A673 (cell line): ENCODE data around the gene COL19A1. TPM values are rescaled to one million over a fixed set of nuclear protein-coding genes. Genes with fewer than 3 reads are reported as not detected.
"Not testable (repeated sequence)": the region's sequence is repeated elsewhere in the genome, so short reads cannot be mapped to it uniquely, and the experiment has no call there.

Source experiments
- BruUV-seq: library from RNA; stranded (reverse); fragments of 400-500 nt; replicated peaks from 2 replicates; lab custom pipeline; 2021; lab: Mats Ljungman, UMichigan
- CTCF ChIA-PET: fragments of 300-600 bp; sonication (Branson Sonifier 250); formaldehyde crosslinking; loops from one replicate; lab custom pipeline; 2022; ENCODE audit warnings: antibody characterized with exemption; lab: Charles Lee
- POLR2A ChIA-PET: fragments of 300-600 bp; sonication (Branson Sonifier 250); formaldehyde crosslinking; loops from one replicate; lab custom pipeline; 2022; ENCODE audit warnings: antibody characterized with exemption; ENCODE audit not compliant: low non-redundant PET; lab: Charles Lee
- DNase-seq: peaks from one replicate; pipeline ENCODE4 v3.0.0-alpha.2; 2015; ENCODE audit warnings: low spot score
- H3K27ac ChIP-seq: fragments of 200-600 bp; sonication (generic); 2 replicates; pipeline ENCODE4 v1.5.1; 2016; ENCODE audit warnings: mixed run types, low read depth, mild to moderate bottlenecking, mixed read lengths, antibody characterized with exemption, low read length; ENCODE audit not compliant: poor library complexity, severe bottlenecking
- H3K27me3 ChIP-seq: fragments of 200-600 bp; sonication (generic); replicated peaks from 2 replicates; pipeline ENCODE4 v1.6.1; 2017; ENCODE audit warnings: mixed run types, low read depth, mild to moderate bottlenecking, mixed read lengths, antibody characterized with exemption, low read length; ENCODE audit not compliant: insufficient read depth, poor library complexity
- H3K36me3 ChIP-seq: fragments of 200-600 bp; sonication (generic); 2 replicates; pipeline ENCODE4 v1.6.1; 2016; ENCODE audit warnings: mixed run types, mild to moderate bottlenecking, mixed read lengths, antibody characterized with exemption, low read length; ENCODE audit not compliant: insufficient read depth, poor library complexity, severe bottlenecking
- H3K4me1 ChIP-seq: fragments of 200-600 bp; sonication (generic); 2 replicates; pipeline ENCODE4 v1.6.1; 2017; ENCODE audit warnings: mixed run types, mild to moderate bottlenecking, mixed read lengths, antibody characterized with exemption, low read length; ENCODE audit not compliant: insufficient read depth, poor library complexity, severe bottlenecking
- H3K4me3 ChIP-seq: fragments of 200-600 bp; sonication (generic); 2 replicates; pipeline ENCODE4 v1.5.1; 2016; ENCODE audit warnings: low read depth, mixed run types, mild to moderate bottlenecking, mixed read lengths, low read length; ENCODE audit not compliant: poor library complexity, severe bottlenecking
- H3K9me3 ChIP-seq: fragments of 200-600 bp; sonication (generic); 2 replicates; pipeline ENCODE4 v1.6.1; 2016; ENCODE audit warnings: mixed run types, low read depth, mild to moderate bottlenecking, mixed read lengths, antibody characterized with exemption, low read length; ENCODE audit not compliant: poor library complexity, severe bottlenecking
- CTCF ChIP-seq: fragments of 300-800, 200-600 bp; sonication (generic); conservative IDR thresholded peaks from 2 replicates; pipeline ENCODE4 v1.5.1; 2017; ENCODE audit warnings: low read depth, mild to moderate bottlenecking, antibody characterized with exemption, low read length, moderate library complexity, mixed read lengths
- EZH2 ChIP-seq: fragments of 200-600 bp; sonication (generic); IDR thresholded peaks from 2 replicates; pipeline ENCODE4 v1.6.1; 2017; ENCODE audit warnings: borderline replicate concordance, low read depth, mild to moderate bottlenecking, mixed read lengths, antibody characterized with exemption, low read length; ENCODE audit not compliant: poor library complexity, severe bottlenecking
- intact Hi-C: fragments of 100-400 bp; cut with micrococcal nuclease; formaldehyde crosslinking; loops from one replicate; pipeline ENCODE4 v1.10.0; 2022; ENCODE audit not compliant: unreplicated experiment
- total RNA-seq: library from RNA; stranded (reverse); gene quantifications from 2 replicates; pipeline ENCODE4 v1.2.3, GENCODE V29; 2021

Gene COL19A1
- total RNA-seq, 1 experiment from 2014 or later: 0.37 TPM

GRCh38 chr6:69994251-69994650, 127.9 kb downstream of the COL19A1 start:
- intact Hi-C loops: no loop called here
- DNase-seq: no peak
- CTCF ChIA-PET: no interaction called here
- Histone ChIP-seq H3K36me3 (no peaks in the 10 kb centered on the region), H3K4me3 (no peak overlapping the region), H3K4me1 (no peaks in the 10 kb centered on the region), H3K27me3 (no peaks in the 10 kb centered on the region), H3K27ac (no peak overlapping the region), H3K9me3 (no peaks in the 10 kb centered on the region)
- no peak for TF ChIP-seq EZH2
- POLR2A ChIA-PET: no interaction called here
- no TSS peak for BruUV-seq

- POLR2A ChIA-PET: no interaction called here
- no peaks in the 10 kb centered on the region for H3K4me1 ChIP-seq
- TF ChIP-seq CTCF: no peak
- TF ChIP-seq EZH2: no peak
- CTCF ChIA-PET: no interaction called here
- DNase-seq: no peak
- H3K4me3 ChIP-seq: no peak overlapping the region
- H3K36me3 ChIP-seq: no peaks in the 10 kb centered on the region
- H3K27ac ChIP-seq: no peak overlapping the region
- BruUV-seq: no TSS peak
- no peaks in the 10 kb centered on the region for H3K27me3 ChIP-seq
- intact Hi-C loops: no loop called here
- peaks cover 10% of the 10 kb centered on the region for H3K9me3 ChIP-seq
These were observed 141.8 kb downstream of the COL19A1 start for GRCh38 chr6:70008189-70008588.

GRCh38 chr6:70010339-70010738, 144.0 kb downstream of the COL19A1 start:
- H3K4me3 ChIP-seq, H3K4me1 ChIP-seq, intact Hi-C loops, H3K36me3 ChIP-seq, H3K27ac ChIP-seq, H3K9me3 ChIP-seq, H3K27me3 ChIP-seq, POLR2A ChIA-PET, DNase-seq, CTCF ChIA-PET, BruUV-seq: not testable (repeated sequence)

- H3K4me1 ChIP-seq, POLR2A ChIA-PET, DNase-seq, CTCF ChIA-PET, H3K36me3 ChIP-seq, H3K27ac ChIP-seq, intact Hi-C loops, H3K27me3 ChIP-seq, H3K9me3 ChIP-seq, BruUV-seq, H3K4me3 ChIP-seq: not testable (repeated sequence)
These were observed 156.8 kb downstream of the COL19A1 start for GRCh38 chr6:70023201-70023600.

- intact Hi-C loops: no loop called here
- TF ChIP-seq CTCF (no peak), EZH2 (no peak)
- CTCF ChIA-PET: no interaction called here
- Histone ChIP-seq H3K4me3 (no peak overlapping the region), H3K27ac (no peak overlapping the region), H3K36me3 (no peaks in the 10 kb centered on the region), H3K27me3 (no peaks in the 10 kb centered on the region), H3K9me3 (no peaks in the 10 kb centered on the region), H3K4me1 (no peaks in the 10 kb centered on the region)
- POLR2A ChIA-PET: no interaction called here
- DNase-seq: no peak
- no TSS peak for BruUV-seq
These were observed 161.9 kb downstream of the COL19A1 start for GRCh38 chr6:70028246-70028645.
